Activated CD4-positive, alpha-beta T cell treated with anti-CD3 and anti-CD28 coated beads for 36 hours (primary cell): Measurements from ENCODE around the gene AMN. TPM values are rescaled to one million over a fixed set of nuclear protein-coding genes. Genes with fewer than 3 reads are reported as not detected.

Source experiments
- ATAC-seq: fragments of 200-7000 bp; cut with Tn5 transposase; one replicate; pipeline ENCODE4 v1.10.0; 2021; ENCODE audit warnings: mild to moderate bottlenecking, moderate library complexity
- CTCF ChIA-PET: fragments of 350-600 bp; sonication (Branson Sonifier 250); formaldehyde crosslinking; loops from one replicate; lab custom pipeline; 2021; ENCODE audit warnings: antibody characterized with exemption; lab: Charles Lee
- POLR2A ChIA-PET: fragments of 350-600 bp; sonication (Branson Sonifier 250); formaldehyde crosslinking; loops from one replicate; lab custom pipeline; 2021; ENCODE audit warnings: antibody characterized with exemption, inconsistent platforms; lab: Charles Lee
- DNase-seq: peaks from one replicate; pipeline ENCODE4 v3.0.0-alpha.2; 2020
- H3K27ac Mint-ChIP-seq: one replicate; pipeline ENCODE4 v1.8.0; 2021; ENCODE audit warnings: mixed read lengths
- H3K27me3 Mint-ChIP-seq: one replicate; pipeline ENCODE4 v1.8.0; 2021; ENCODE audit warnings: mixed read lengths
- H3K36me3 Mint-ChIP-seq: one replicate; pipeline ENCODE4 v1.8.0; 2021; ENCODE audit warnings: low read depth, mixed read lengths
- H3K4me1 Mint-ChIP-seq: one replicate; pipeline ENCODE4 v1.8.0; 2021; ENCODE audit warnings: mixed read lengths
- H3K4me3 Mint-ChIP-seq: one replicate; pipeline ENCODE4 v1.8.0; 2021; ENCODE audit warnings: mild to moderate bottlenecking, moderate library complexity, mixed read lengths
- H3K9me3 Mint-ChIP-seq: one replicate; pipeline ENCODE4 v1.8.0; 2021; ENCODE audit warnings: low read depth, mixed read lengths
- intact Hi-C, 2 experiments: fragments of 100-400 bp; cut with DNase I in 1 of 2; cut with micrococcal nuclease in 1 of 2; formaldehyde crosslinking; loops; one replicate each; pipeline versions ENCODE4 v1.14.2 to v1.15.1; 2022 to 2024; cut with DNase I, micrococcal nuclease
- total RNA-seq, 2 experiments: library from RNA; stranded (reverse); gene quantifications; one replicate each; pipeline ENCODE4 v1.2.3, GENCODE V29; 2021

Gene AMN
- total RNA-seq, 2 experiments from 2014 or later = 0.23 to 0.53 TPM

DNA sequence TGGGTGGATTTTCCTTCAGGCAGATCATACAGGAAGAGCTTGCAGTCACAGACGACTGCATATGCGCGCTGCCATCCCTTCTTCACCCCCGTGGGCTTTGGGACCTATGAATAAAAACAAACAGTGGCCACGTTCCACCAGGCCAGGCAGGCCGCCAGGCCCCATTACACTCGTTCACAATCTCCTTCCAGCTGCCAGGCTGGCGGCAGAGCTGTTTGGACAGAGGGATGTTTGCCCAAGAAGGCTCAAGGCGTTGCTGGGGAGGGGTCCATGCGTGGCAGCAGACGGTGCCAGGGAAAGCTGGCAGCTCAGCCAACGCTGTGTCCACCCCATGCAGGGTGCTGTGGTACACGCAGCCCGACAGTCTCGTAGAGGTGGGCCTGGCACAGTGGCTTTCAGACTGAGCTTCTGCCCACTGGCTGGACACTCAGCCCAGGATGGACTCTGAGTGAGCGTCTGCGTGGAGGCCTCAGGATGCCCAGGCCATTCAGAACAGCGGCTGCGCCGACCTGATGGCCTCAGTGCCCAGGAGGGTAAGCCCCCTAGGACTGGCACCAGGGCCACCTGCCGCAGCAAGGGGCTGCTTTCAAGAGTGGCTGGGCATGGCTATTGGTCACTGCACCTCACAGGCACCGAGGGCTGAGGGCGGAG, 27.5 kb downstream of the AMN start:
- H3K36me3 Mint-ChIP-seq = peaks cover 3% of the 10 kb centered on the region
- H3K4me3 Mint-ChIP-seq = no peak overlapping the region
- H3K9me3 Mint-ChIP-seq = no peaks in the 10 kb centered on the region
- ChIA-PET CTCF (interaction anchor here (0.6 to 1.2 kb wide), 2 partner anchors 255 to 383 kb away, joined by 3 to 4 read pairs; no protein-coding TSS in a partner anchor), POLR2A (no interaction called here)
- peaks cover 22% of the 10 kb centered on the region for H3K4me1 Mint-ChIP-seq
- DNase-seq (no peak), ATAC-seq (no peak)
- intact Hi-C loops = no loop called here
- H3K27me3 Mint-ChIP-seq = no peaks in the 10 kb centered on the region
- H3K27ac Mint-ChIP-seq = no peak overlapping the region

GRCh38 chr14:102951034-102951433, 28.6 kb downstream of the AMN start:
- no peak overlapping the region for H3K27ac Mint-ChIP-seq
- ChIA-PET POLR2A (no interaction called here), CTCF (no interaction called here)
- peaks cover 3% of the 10 kb centered on the region for H3K36me3 Mint-ChIP-seq
- no peak for ATAC-seq
- no peaks in the 10 kb centered on the region for H3K9me3 Mint-ChIP-seq
- H3K4me1 Mint-ChIP-seq = peaks cover 22% of the 10 kb centered on the region
- no peak overlapping the region for H3K4me3 Mint-ChIP-seq
- intact Hi-C loops = no loop called here
- no peaks in the 10 kb centered on the region for H3K27me3 Mint-ChIP-seq
- no peak for DNase-seq

- H3K36me3 Mint-ChIP-seq = peaks cover 3% of the 10 kb centered on the region
- intact Hi-C loops = no loop called here
- no peaks in the 10 kb centered on the region for H3K27me3 Mint-ChIP-seq
- ChIA-PET POLR2A (no interaction called here), CTCF (no interaction called here)
- DNase-seq (no peak), ATAC-seq (no peak)
- peaks cover 18% of the 10 kb centered on the region for H3K4me1 Mint-ChIP-seq
- no peak overlapping the region for H3K4me3 Mint-ChIP-seq
- H3K27ac Mint-ChIP-seq = no peak overlapping the region
- H3K9me3 Mint-ChIP-seq = no peaks in the 10 kb centered on the region
Measured at GRCh38 chr14:102951799-102952198, 29.3 kb downstream of the AMN start.

GRCh38 chr14:102952276-102952675, 29.8 kb downstream of the AMN start:
- Mint-ChIP-seq H3K27me3 (no peaks in the 10 kb centered on the region), H3K9me3 (no peaks in the 10 kb centered on the region), H3K36me3 (peaks cover 3% of the 10 kb centered on the region), H3K27ac (no peak overlapping the region), H3K4me3 (no peak overlapping the region), H3K4me1 (peaks cover 13% of the 10 kb centered on the region)
- ChIA-PET CTCF (interaction anchor here (0.6 kb wide), 1 partner anchor 98 kb away, joined by 3 read pairs; no protein-coding TSS in a partner anchor), POLR2A (no interaction called here)
- intact Hi-C loops = no loop called here
- no peak for ATAC-seq
- DNase-seq = no peak

- H3K27ac Mint-ChIP-seq = no peak overlapping the region
- H3K27me3 Mint-ChIP-seq = no peaks in the 10 kb centered on the region
- no peak for ATAC-seq
- ChIA-PET POLR2A (interaction anchor here (0.6 kb wide), 1 partner anchor 299 kb away, joined by 8 read pairs; no protein-coding TSS in a partner anchor), CTCF (interaction anchor here (0.6 kb wide), 1 partner anchor 97 kb away, joined by 3 read pairs; no protein-coding TSS in a partner anchor)
- intact Hi-C loops = no loop called here
- H3K4me3 Mint-ChIP-seq = no peak overlapping the region
- DNase-seq = no peak
- peaks cover 3% of the 10 kb centered on the region for H3K36me3 Mint-ChIP-seq
- peaks cover 10% of the 10 kb centered on the region for H3K4me1 Mint-ChIP-seq
- no peaks in the 10 kb centered on the region for H3K9me3 Mint-ChIP-seq
Measured at GRCh38 chr14:102953100-102953499, 30.6 kb downstream of the AMN start.

DNA sequence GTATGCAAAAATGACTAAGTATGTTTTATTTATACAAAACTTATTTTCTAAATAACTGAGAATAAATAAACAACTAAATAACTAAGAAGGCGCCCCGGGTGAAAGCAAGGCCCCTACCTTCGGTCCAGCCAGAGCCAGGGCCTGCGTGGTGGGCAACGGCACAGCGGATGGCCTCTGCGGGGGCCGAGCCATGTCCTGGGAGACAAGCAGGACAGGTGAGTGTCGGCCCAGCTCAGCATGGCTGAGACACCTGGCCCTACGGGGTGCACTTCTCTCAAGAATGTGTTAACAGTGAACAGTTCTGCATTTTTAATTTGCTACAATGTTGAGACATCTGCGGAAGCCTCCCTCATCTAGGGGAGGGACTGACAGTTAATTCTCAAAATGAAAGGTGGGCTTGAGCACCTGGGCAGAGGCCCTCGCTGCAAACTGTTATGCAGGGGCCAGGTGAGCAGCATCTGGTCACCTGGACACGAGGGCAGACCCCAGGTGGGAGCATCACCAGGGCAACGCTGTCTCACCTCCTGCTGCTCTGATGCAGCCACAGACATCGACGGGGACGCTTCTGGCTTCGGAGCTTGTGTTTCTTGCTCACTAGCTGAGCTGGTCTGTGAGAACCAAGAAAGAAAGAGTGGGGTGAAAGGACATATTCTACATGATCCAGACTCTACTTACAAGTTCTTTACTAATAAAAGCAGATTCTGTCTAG, 31.8 kb downstream of the AMN start:
- ChIA-PET POLR2A (no interaction called here), CTCF (no interaction called here)
- H3K9me3 Mint-ChIP-seq = no peaks in the 10 kb centered on the region
- no peaks in the 10 kb centered on the region for H3K27me3 Mint-ChIP-seq
- peaks cover 3% of the 10 kb centered on the region for H3K36me3 Mint-ChIP-seq
- no peak overlapping the region for H3K27ac Mint-ChIP-seq
- peaks cover 4% of the 10 kb centered on the region for H3K4me1 Mint-ChIP-seq
- ATAC-seq (no peak), DNase-seq (no peak)
- intact Hi-C loops = no loop called here
- H3K4me3 Mint-ChIP-seq = no peak overlapping the region

- ATAC-seq (no peak), DNase-seq (no peak)
- Mint-ChIP-seq H3K27ac (no peak overlapping the region), H3K27me3 (no peaks in the 10 kb centered on the region), H3K4me3 (no peak overlapping the region), H3K36me3 (no peaks in the 10 kb centered on the region), H3K4me1 (no peaks in the 10 kb centered on the region), H3K9me3 (no peaks in the 10 kb centered on the region)
- CTCF ChIA-PET = interaction anchor here (0.9 to 1.0 kb wide), 2 partner anchors 15 to 53 kb away, joined by 3 read pairs; no protein-coding TSS in a partner anchor
- POLR2A ChIA-PET = no interaction called here
- intact Hi-C loops = no loop called here
Measured at GRCh38 chr14:102955636-102956408, 33.4 kb downstream of the AMN start.

- intact Hi-C loops = no loop called here
- no peaks in the 10 kb centered on the region for H3K27me3 Mint-ChIP-seq
- no peak overlapping the region for H3K4me3 Mint-ChIP-seq
- no peaks in the 10 kb centered on the region for H3K36me3 Mint-ChIP-seq
- CTCF ChIA-PET = no interaction called here
- no peak overlapping the region for H3K27ac Mint-ChIP-seq
- H3K4me1 Mint-ChIP-seq = no peaks in the 10 kb centered on the region
- H3K9me3 Mint-ChIP-seq = no peaks in the 10 kb centered on the region
- DNase-seq = no peak
- POLR2A ChIA-PET = no interaction called here
- no peak for ATAC-seq
Measured at GRCh38 chr14:102957222-102957621, 34.8 kb downstream of the AMN start.

- ChIA-PET CTCF (no interaction called here), POLR2A (interaction anchor here (0.6 kb wide), 1 partner anchor 18 kb away, joined by 3 read pairs; no protein-coding TSS in a partner anchor)
- Mint-ChIP-seq H3K27me3 (no peaks in the 10 kb centered on the region), H3K36me3 (peaks cover 2% of the 10 kb centered on the region), H3K4me1 (no peaks in the 10 kb centered on the region), H3K9me3 (no peaks in the 10 kb centered on the region), H3K27ac (no peak overlapping the region), H3K4me3 (no peak overlapping the region)
- no peak for ATAC-seq
- no peak for DNase-seq
- intact Hi-C loops = no loop called here
Measured at GRCh38 chr14:102958461-102958860, 36.0 kb downstream of the AMN start.

- H3K4me3 Mint-ChIP-seq = no peak overlapping the region
- ATAC-seq (no peak), DNase-seq (no peak)
- no peaks in the 10 kb centered on the region for H3K9me3 Mint-ChIP-seq
- ChIA-PET CTCF (no interaction called here), POLR2A (no interaction called here)
- H3K27me3 Mint-ChIP-seq = no peaks in the 10 kb centered on the region
- H3K36me3 Mint-ChIP-seq = peaks cover 2% of the 10 kb centered on the region
- H3K27ac Mint-ChIP-seq = no peak overlapping the region
- intact Hi-C loops = no loop called here
- H3K4me1 Mint-ChIP-seq = no peaks in the 10 kb centered on the region
Measured at GRCh38 chr14:102962111-102962627, 39.7 kb downstream of the AMN start.

DNA sequence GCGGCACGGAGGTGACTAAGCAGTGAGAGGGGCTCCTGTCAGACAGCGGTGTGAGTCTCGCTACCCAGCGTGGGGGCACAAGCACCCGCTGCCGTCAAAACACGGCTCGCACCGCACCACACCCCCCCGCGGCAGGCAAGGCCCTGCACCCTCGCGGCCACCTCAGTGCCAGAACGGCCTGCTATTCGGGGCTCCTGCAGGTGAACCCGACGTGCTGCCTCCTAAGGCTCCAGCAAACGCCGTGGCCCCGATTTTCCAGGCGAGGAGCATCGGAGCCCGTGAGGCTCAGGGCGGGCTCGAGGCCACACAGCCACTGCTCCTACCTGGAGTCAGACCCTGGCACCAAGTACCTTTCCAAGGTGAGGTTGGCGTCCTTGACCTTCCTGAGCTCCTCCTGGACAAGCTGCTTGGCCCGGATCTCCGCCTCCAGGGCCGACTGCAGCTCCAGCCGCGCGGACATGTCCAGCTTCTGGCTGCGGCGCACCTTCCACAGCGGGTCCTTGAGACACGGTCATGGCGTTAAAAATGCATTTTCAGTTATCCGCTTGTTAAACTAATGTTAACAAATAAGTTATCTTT, 41.8 kb downstream of the AMN start:
- Mint-ChIP-seq H3K4me3 (no peak overlapping the region), H3K4me1 (no peaks in the 10 kb centered on the region), H3K27me3 (no peaks in the 10 kb centered on the region), H3K36me3 (peaks cover 2% of the 10 kb centered on the region), H3K27ac (no peak overlapping the region), H3K9me3 (no peaks in the 10 kb centered on the region)
- DNase-seq = no peak
- ChIA-PET POLR2A (no interaction called here), CTCF (interaction anchor here (0.8 to 1.0 kb wide), 2 partner anchors 21 to 141 kb away, joined by 3 to 5 read pairs; no protein-coding TSS in a partner anchor)
- ATAC-seq = no peak
- intact Hi-C loops = no loop called here
